GM21367 (cell line): ENCODE measurements around the gene SEMA4D.

ENCODE experiments used
- ATAC-seq: cut with Tn5 transposase; IDR thresholded peaks from one replicate; pipeline ENCODE4 v1.9.1; 2021; ENCODE audit not compliant: unreplicated experiment

SEMA4D gene, protein sequence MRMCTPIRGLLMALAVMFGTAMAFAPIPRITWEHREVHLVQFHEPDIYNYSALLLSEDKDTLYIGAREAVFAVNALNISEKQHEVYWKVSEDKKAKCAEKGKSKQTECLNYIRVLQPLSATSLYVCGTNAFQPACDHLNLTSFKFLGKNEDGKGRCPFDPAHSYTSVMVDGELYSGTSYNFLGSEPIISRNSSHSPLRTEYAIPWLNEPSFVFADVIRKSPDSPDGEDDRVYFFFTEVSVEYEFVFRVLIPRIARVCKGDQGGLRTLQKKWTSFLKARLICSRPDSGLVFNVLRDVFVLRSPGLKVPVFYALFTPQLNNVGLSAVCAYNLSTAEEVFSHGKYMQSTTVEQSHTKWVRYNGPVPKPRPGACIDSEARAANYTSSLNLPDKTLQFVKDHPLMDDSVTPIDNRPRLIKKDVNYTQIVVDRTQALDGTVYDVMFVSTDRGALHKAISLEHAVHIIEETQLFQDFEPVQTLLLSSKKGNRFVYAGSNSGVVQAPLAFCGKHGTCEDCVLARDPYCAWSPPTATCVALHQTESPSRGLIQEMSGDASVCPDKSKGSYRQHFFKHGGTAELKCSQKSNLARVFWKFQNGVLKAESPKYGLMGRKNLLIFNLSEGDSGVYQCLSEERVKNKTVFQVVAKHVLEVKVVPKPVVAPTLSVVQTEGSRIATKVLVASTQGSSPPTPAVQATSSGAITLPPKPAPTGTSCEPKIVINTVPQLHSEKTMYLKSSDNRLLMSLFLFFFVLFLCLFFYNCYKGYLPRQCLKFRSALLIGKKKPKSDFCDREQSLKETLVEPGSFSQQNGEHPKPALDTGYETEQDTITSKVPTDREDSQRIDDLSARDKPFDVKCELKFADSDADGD

DNA sequence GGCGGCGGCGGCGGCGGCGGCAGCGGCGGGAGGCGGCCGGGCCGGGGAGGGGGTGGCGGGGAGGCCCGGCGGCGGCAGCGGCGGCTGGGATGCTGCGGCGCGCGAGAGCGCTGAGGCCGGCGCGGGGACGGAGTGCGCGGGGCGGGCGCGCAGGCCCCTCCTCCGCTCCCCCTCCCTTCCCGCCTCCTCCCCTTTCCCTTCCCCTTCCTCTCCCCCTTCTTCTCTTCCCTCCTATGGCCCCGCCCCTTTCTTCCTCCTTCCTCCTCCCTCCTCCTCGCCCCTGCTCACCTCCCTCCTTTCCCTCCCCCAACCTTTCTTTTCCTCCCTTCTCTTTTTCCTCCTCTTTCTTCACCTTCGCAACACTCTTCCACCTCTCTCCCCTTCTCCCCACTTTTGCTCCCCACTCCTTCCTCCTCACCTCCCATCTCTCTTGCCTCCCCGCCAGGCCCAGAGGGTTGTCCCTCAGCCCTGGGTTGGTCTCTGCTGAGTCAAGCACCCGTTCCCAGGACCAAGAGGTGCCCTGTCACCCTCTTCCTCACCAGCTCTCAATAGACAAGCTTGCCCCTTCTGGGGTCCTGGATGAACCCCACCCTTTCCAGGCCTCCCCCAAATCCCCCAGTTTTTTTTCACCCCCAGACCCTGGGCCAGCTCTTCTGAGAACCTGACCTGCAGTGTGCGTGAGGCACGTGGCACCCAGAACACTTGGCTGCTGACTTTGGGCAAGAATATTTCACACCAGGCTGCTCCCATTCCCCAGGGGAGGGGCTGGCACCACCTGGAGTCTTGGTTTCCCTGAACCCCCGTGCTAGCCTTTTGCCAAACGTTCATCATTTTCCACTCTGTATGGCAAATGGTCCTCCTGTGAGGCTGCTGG lies at the start of gene SEMA4D:
Gene SEMA4D (minus strand): TSS at position 136 of the 874 bp plus-strand sequence. CDS start 92,657 bp downstream, outside the sequence.
- ATAC-seq = no peak

DNA sequence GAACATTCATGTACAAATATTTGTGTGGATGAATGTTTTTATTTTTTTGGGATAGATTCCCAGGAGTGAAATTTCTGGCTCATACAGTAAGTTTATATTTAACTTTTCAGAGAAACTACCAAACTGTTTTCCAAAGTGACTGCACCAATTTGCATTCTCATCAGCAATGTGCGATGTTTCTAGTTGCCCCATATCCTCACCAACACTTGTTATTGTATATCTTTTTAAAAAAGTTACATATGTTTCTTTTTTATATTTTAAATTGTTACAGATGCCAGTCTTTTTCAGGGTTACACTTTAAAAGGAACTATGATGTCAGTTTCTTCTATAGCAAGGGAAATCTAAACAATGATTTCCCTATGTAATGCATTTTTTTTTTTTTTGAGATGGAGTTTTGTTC lies 49.1 kb upstream of the SEMA4D start:
- ATAC-seq = no peak

DNA sequence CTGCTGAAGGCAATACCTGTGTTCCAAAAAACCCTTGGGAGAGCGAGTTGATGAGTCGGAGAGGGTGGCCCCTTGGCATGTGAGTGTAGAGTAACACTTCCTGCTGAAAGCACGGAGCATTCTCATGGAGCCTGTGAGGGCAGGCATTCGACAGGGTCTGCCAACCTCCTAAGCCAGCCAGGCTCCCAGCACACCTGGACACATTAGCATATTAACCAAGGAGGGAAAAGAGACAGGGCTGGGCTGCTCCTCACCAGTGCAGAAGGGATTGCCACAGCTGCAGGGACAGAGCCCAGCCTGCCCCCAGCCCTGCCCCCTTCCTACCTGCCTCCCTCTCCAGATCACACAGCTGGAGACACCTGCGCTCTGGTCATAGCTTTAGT lies 46.4 kb upstream of the SEMA4D start:
- no peak for ATAC-seq

DNA sequence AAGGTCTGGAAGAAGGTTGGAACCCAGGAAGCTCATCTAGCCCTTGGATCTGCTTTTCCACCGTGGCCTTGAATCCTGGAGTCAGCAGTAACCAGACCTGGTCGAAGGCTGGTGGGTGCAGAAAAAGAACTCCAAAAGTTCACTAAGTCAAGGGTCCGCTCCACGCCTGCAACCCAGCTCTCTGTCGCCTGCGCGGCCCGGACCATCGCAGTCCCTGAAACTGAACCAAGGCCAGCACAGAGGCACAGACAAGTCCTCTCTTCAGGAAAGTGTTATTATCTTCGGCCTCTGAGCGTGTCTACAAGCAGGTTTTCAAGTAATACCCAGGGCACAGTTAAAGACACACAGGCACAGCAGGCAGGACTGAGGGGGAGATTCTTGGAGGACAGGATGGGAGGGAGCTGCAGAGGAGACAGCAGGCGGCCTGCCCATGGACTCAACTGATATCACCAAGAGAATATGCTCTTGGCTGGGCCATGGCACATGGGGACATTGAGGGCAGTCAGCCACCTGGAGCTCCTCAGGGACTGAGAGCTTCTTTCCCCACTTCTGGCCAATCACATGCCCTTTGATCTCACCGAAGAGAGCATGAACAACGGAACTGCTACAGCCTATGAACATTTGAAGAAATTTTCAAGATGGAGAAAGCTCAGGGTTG lies 45.8 kb upstream of the SEMA4D start:
- no peak for ATAC-seq

DNA sequence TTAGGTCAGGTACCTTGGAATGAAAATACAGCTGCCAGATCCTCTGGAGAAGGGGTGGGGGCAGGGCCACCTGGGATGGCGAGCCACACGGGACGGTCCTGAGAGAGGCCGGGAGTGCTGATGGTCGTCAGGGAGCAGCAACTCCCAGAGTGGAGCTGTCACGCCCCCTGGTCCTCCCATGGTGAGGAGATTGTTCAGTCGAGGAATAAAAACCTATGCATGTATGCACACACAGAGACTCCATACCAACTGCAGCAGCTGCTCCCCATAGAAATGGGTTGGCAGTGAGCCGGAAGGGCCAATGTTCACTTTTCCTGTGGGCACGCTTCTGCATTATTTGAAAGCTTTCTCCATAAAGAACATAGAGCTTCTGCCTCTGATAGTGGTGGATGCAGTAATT lies 45.2 kb upstream of the SEMA4D start:
- no peak for ATAC-seq

DNA sequence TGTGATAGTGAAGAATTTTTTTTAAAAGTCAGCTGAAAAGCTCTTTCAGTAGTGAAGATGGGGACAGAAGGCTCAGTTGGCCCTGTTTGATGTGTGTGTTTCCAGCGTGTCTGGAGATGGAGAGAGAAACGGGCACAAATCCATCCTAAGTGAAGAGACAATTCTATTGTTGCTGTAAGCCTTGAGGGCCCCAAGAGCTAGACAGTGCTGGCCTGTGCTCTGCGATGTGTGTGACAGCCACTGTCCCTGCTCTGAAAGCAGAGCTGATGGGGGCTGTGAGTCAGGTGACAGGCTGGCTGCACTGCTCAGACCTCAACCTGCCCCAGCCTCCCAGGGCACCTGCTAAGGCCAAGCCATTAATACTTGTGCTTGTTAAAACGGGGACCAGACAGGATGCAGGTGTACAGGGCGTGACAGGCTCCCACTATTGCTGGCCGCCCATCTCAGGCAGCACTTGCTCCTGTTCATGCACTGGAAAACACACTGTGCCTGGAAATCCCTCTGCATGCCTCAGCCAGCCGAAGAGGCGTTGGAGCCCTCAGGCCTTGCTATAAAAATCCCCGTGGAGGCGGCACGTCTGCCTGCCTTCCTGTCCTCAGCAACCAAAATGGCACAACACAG lies 44.6 kb upstream of the SEMA4D start:
- peak; percentile 66 for ATAC-seq

DNA sequence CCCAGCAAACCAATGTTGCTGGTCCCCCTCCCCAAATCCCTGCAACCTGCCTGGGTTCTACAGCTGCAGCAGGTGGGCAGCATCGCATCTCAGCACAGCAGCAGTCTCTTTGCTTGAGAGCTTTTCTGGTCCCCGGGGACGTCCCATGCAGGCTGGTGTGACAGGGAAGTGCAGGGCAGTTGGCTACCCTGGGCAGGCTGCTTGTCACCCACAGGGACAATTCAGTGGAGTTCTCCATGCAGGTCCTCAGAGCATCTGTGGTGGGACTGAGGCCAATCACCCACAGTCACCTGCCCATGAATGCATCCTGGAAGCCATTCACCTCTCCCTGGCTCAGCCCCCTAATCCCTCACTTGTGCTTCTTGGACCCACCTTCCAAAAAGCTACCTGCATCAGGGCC lies 43.9 kb upstream of the SEMA4D start:
- ATAC-seq = no peak

DNA sequence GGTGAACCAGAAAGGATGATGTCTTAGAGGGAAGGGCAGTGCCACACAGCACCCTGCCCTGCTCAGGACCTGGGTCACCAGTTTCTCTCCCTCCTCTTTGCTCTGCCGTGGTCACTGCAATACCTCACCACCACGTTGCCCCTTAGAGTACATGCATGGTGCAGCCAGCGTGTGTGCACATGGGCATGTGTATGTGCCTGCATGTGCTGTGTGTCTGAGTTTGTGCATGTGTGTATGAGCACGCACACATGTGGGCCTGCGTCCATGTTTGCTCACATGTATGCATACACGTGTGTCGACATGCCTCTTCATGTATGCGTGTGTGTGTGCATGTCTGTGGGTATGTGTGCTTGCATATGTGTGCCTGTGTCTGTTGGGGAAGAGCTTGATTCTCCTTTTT lies 41.5 kb upstream of the SEMA4D start:
- no peak for ATAC-seq

DNA sequence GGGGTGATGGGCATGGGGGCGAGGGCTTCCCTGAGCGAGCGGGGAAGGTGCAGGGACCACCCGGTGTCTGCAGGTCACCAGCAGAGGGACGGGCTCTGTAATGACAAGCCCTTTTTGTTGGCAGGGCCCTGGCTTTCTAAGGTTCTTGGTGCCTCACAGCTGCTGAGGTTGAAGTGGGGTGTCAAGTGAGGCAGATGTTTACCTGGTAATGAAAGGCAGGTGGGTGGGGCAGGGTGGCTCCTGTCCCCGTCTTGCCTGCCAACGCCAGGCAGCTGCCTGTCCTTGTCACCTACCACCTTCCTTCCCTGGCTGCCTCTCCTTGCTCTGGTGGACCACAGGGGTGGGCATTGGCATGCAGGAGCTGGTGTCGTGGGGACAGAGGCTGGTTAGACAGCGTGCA lies 41.0 kb upstream of the SEMA4D start:
- no peak for ATAC-seq

DNA sequence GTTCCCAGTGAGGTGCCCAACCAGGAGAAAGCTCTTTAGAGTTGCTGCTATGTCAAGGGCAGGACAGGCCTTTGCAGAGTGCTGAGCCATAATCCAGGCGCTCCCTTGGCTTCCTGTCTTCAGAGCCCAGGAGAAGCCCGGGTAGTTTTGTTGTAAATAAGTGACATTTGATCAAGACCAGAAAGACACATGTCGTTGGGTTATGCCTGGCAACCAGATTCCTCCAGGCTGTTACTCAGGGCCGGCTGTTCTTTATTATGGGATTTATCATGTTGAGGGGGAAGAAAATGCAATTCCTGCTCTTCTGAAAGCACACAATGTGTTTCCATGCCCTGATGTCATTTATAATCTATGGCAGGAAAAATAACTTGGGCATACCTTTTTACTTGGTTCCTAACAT lies 39.3 kb upstream of the SEMA4D start:
- no peak for ATAC-seq

DNA sequence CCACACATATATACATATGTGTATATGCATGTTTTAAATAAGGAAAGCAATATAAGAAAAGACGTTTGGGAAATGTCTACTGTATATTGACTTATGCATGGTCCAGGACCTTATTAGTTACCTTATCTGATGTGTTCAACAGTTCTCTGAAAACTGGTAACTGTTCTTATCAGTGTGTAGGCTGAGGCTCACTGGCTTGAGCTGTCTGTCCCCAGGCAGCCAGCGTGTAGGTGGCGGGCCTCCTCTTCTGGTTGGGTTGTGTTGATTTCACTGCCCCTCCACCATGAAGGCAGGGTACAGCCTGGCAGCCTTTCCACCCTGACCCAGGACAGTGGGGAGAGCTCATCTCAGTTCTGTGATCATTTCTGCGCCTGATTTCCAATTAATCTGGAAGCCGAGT lies 38.7 kb upstream of the SEMA4D start:
- ATAC-seq = peak; percentile 20

DNA sequence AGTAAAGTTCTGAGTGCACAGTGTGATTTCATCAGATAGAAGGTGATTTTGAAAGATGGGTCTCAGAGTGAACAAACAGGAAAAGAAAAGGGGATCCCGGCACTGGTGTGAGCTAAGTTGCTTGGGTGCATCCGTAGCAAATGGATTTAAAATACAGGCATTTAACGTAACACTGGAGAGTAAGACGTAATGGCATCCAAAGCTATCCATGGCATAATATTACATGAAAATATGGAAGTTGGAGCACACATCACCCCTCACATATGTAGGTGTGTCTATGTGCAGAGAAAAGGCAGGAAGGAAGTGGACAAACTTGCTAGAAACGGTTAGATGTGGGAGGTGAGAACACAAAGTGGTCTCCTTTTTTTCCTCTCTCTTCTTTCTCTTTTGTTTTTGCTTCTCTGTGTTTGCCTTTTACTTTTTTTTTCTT lies 38.2 kb upstream of the SEMA4D start:
- ATAC-seq = peak; percentile 48

DNA sequence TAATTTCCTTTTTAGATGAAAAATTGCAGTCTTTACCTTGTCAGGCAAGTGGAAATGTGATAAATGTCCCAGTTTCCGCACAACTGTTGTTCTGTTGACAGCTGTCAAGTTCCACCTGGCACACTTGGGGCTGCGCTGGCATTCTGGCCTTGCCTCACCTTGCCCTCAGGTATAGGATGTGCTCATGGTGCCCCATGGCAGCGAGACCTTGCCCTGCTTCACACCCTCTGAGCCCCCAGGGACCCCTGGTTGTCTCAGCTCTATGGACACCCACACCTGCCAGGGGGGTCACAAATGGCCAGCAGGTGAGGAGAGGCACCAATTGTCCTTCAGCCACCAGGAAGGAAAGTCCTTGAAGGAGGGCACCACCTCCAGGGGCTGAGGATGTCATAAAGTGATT lies 37.5 kb upstream of the SEMA4D start:
- no peak for ATAC-seq

DNA sequence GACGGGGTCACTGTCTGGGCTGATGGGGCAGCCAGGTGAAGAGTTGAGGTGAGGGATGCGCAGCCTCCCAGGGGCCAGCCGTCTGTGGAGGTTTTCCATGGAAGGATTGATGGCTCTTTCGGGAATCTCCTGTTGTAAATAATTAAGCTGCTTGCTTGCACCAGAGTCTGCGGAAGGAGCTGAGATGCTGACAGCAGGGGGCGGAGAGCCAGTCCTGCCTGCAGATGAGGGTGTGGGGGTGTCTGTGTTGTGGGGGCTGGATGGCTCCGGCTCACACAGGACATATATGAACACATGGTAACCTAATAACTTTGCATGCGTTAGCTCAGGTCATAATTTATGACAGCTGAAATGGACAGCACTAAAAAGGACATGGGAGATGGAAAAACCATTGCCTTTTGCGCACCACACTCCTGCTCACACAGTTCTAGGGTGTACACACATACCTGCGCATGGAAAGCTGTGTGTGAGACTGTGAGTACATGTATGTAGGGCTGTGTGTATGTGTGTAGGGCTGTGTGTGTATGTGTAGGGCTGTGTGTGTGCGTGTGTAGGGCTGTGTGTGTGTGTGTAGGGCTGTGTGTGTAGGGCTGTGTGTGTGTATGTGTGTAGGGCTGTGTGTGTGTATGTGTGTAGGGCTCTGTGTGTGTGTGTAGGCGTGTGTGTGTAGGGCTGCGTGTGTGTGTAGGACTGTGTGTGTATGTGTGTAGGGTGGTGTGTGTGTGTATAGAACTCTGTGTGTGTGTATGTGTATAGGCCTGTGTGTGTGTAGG lies 36.8 kb upstream of the SEMA4D start:
- no peak for ATAC-seq

DNA sequence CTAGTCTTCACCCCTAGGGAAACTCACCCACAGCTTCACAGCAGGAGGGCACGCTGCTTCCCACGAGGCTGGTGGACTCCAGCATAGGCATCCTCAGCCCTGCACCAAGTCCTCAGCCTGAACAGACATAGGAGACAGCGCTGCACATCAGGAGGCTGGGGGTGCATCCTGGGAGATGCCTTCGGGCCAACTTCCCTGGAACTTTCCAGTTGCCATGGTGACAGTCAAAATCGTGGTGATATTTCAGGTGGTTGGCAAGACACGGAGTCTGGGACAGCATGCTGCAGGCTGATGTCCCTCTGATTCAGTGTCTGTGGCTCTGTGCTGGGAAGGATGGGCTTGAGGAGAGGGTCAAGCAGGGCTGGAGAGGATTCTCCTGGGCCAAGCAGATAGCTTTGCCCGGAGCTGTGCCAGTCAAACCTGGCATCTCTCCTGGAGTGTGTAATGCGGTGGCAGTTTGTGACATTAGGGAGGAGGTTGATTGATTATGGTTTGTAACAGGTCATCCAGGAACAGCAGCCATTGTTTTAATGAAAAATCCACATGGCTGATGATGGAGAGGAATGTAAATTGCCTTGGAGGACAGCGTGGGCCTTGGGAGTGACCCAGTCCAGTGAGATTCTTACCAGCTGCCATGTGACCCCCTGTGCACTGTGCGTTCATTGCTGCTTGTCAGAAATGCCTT lies 35.6 kb upstream of the SEMA4D start:
- no peak for ATAC-seq

DNA sequence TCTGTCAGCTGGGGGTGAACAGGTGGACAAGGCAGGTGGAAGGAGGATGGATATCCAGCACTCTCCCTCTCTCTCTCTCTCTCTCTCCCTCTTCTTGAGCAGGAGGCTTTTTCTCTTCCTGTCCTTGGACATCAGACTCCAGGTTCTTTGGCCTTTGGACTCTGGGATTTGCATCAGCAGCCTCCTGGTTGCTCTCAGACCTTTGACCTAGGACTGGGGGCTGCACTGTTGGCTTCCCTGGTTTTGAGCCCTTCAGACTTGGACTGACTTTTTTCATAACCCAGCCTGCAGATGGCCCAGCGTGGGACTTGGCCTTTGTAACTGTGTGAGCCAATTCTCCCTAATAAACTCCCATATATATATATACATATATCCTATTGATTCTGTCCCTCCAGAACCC lies 35.0 kb upstream of the SEMA4D start:
- ATAC-seq = no peak

DNA sequence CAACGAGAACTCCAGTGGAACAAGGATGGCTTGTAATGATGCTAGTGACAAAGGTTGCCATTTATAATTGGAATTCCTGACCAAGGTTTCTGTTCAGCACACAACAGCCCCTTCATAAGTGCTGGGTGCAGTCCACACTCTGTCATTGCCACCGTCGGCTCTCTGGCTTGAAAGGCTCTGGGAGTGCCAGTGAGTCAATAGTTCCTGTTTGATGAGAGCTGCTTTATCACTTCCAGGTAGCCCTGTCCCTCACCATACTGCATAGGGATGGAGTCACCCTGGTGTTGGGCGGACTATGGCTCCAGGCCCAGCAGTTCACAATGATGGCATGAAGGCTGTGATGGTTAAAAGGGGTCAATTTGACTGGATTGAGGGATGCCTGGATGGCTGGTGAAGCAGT lies 34.6 kb upstream of the SEMA4D start:
- no peak for ATAC-seq

DNA sequence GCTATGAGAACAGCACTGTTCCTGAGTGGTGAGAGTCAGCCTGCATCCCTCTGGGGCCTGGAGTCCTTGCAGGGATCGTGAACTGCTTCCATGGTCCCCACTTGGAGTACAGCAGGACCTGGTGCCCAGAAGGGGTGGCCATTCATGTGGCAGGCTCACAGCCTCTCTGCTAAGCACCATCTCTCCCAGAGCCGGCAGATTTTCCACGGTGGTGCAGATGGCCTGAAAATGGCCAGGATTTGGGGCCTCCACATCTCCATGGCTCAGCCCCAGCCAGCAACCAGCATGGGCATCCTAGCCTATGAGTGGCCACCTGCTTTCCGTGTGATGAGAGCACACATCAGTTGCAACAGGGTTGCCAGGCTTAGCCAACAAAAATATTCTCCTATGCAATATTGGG lies 33.9 kb upstream of the SEMA4D start:
- no peak for ATAC-seq

DNA sequence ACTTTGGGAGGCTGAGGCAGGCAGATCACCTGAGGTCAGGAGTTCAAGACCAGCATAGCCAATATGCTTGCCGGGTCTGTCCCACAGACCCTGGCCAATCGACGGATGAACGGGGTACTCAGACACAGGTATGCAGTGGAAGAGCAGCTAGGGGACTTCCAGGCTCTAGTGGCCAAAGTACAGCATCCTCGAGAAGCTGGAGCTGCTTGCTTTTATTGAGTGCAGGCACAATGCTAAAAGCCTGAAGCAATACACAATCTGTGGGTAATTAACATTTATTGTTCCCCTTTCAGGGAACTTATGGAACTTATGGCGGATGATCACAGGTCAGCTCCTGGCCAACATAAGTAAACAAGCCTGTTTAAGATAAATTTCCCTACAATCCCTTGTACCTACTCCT lies 32.8 kb upstream of the SEMA4D start:
- no peak for ATAC-seq
